IPS-NIHi7 (cell line): ENCODE measurements around the gene DNAH9.
A peak's percentile ranks its signal among the peaks of the same experiment; 100 is the strongest.

ENCODE experiments used
- DNase-seq: peaks from one replicate; pipeline ENCODE4 v3.0.0; 2012; ENCODE audit warnings: mixed read lengths; ENCODE audit errors: extremely low spot score

DNAH9 gene, protein sequence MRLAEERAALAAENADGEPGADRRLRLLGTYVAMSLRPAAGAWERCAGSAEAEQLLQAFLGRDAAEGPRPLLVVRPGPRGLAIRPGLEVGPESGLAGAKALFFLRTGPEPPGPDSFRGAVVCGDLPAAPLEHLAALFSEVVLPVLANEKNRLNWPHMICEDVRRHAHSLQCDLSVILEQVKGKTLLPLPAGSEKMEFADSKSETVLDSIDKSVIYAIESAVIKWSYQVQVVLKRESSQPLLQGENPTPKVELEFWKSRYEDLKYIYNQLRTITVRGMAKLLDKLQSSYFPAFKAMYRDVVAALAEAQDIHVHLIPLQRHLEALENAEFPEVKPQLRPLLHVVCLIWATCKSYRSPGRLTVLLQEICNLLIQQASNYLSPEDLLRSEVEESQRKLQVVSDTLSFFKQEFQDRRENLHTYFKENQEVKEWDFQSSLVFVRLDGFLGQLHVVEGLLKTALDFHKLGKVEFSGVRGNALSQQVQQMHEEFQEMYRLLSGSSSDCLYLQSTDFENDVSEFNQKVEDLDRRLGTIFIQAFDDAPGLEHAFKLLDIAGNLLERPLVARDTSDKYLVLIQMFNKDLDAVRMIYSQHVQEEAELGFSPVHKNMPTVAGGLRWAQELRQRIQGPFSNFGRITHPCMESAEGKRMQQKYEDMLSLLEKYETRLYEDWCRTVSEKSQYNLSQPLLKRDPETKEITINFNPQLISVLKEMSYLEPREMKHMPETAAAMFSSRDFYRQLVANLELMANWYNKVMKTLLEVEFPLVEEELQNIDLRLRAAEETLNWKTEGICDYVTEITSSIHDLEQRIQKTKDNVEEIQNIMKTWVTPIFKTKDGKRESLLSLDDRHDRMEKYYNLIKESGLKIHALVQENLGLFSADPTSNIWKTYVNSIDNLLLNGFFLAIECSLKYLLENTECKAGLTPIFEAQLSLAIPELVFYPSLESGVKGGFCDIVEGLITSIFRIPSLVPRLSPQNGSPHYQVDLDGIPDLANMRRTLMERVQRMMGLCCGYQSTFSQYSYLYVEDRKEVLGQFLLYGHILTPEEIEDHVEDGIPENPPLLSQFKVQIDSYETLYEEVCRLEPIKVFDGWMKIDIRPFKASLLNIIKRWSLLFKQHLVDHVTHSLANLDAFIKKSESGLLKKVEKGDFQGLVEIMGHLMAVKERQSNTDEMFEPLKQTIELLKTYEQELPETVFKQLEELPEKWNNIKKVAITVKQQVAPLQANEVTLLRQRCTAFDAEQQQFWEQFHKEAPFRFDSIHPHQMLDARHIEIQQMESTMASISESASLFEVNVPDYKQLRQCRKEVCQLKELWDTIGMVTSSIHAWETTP (N-terminal part only)

DNA sequence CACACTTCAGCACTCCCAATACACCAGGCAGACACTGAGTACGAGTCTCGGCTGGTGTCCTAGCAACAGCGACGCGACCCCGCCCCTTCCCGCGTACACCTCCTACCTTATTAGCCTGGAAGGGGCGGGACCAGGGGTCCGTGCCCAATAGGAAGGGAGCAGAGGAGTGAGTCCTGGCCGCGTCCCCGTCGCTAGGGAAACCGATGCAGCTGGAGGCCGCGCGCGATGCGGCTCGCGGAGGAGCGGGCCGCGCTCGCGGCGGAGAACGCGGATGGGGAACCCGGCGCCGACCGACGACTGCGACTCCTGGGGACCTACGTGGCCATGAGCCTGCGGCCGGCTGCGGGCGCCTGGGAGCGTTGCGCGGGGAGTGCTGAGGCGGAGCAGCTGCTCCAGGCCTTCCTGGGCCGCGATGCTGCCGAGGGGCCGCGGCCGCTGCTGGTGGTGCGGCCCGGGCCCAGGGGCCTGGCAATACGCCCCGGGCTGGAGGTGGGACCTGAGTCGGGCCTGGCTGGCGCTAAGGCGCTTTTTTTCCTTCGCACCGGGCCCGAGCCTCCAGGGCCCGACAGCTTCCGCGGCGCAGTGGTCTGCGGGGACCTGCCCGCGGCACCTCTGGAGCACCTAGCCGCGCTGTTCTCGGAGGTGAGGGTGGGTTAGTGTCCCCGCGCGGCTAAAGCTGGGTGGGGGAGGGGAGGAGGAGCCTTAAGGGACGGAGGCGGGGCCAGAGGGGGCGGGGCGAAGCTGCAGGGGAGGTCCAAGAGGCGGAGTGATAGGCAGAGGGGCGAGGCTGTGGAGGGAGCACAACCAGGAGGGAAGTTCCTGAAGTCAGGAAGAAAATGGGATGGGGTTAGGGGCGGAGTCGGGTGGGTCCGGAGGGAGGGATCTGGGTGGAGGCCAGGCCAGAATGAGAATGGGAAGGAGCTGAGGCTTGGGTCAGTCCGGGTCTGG is at the start of gene DNAH9:
TSS of gene DNAH9 (plus strand) at position 197 of the 948 bp plus-strand sequence. CDS start at position 226, 29 bp downstream.
- peak; percentile 96 for DNase-seq

- DNase-seq = peak; percentile 10
These were observed 47.8 kb upstream of the DNAH9 start for GRCh38 chr17:11550431-11550830.

DNA sequence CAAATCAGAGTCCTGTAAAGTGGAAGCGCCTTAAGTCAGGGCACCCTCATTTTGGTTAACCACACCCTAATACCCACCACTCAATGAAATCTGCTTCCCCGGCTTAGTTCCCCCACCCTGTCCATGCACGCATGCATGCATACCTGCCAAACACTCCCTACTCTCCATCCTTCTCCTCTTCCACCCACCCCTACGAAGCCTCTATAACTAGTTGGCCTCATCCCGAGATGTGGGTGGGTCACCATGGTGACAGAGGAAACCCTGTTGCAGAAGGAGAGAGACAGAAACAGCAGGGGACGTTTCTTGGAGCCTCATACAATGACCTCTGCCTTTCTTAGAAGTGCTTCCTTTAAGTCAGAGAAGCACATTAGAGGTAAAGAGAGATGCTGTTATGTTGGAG is 46.8 kb upstream of the DNAH9 start:
- DNase-seq = peak; percentile 10

GRCh38 chr17:11553135-11553534 is 45.1 kb upstream of the DNAH9 start:
- DNase-seq = no peak

DNA sequence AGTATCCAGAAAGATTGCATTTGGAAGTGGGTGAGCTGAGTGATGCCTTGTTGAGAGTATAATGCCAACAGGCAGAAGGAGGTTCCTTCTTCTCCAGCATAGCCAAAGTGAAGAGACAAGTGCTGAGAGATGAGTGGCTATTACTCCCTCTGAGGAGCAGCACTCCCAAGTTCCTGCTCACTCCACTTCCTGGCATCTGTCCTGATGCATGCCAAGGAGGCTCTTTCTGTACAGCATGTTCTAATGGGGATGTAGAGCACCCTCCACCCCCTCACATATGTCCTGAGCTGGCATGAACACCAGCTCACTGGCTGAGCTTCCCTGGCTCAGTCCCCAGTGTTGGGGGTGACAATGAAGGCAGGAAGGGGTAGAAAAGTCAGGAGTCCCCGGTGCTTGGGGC is 44.2 kb upstream of the DNAH9 start:
- no peak for DNase-seq

GRCh38 chr17:11554542-11554941 is 43.7 kb upstream of the DNAH9 start:
- no peak for DNase-seq

GRCh38 chr17:11555530-11555929 is 42.7 kb upstream of the DNAH9 start:
- DNase-seq = no peak

DNA sequence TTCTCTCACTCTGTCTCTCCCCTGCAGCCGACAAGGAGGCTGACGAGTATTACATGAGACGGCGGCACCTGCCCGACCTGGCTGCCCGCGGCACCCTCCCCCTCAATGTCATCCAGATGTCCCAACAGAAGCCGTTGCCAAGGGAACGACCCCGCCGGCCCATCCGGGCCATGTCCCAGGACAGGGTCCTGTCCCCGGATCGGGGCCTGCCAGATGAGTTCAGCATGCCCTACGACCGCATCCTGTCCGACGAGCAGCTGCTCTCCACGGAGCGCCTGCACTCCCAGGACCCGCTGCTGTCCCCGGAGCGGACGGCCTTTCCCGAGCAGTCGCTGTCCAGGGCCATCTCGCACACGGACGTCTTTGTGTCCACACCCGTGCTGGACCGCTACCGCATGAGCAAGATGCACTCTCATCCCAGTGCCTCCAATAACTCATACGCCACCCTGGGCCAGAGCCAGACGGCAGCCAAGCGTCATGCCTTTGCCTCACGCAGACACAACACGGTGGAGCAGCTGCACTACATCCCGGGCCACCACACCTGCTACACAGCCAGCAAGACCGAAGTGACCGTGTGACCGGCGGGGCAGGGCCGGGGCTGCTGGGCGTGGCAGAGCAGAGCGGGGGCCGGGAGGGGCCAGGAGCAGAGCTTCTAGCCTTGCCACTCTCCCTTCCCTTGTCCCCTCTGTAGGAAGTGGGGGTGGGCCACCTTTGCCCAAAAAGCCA is 40.4 kb upstream of the DNAH9 start:
- DNase-seq = no peak

GRCh38 chr17:11558681-11559234 is 39.5 kb upstream of the DNAH9 start:
- no peak for DNase-seq

- DNase-seq = no peak
These were observed 38.7 kb upstream of the DNAH9 start for GRCh38 chr17:11559601-11560000.

DNA sequence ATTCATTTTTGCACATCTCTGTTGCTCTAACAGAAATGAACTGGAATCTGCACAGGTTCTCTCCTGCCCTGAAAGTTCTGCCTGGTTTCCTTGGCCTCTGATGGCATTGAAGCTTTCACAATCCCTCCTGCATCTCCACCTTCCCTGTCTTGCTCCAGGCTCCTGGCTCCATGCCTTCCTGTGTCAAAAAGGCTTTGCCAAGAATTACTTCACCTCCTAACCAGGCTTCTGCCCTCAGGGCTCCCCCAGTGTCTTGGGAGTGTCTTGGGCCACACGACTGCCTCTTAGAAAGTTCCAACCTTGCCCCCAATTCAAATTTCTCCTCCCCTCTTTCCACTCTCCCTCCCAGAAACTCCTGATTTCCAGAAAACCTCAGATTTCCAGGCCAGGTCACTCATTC is 37.0 kb upstream of the DNAH9 start:
- no peak for DNase-seq

- no peak for DNase-seq
These were observed 36.6 kb upstream of the DNAH9 start for GRCh38 chr17:11561702-11562101.

GRCh38 chr17:11564589-11565380 is 33.5 kb upstream of the DNAH9 start:
- DNase-seq = no peak

DNA sequence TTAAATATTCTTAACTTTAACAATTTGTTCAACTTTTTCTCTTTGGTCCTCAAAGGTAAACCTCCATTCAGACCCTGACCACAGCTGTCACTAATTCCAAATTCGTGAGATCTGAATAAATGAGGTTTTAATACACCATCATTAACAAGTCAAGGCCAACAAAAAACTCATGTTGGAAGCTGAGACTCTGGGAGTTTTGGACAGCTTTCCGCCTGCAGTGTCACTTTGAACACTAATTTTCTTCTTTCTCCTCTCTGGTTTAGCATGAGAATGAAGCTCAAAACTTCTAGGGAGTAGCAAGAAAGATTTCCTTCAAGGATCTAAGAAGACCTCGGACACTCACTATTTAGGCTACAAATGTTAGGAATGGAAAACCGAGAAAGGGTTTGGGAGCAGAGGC is 32.7 kb upstream of the DNAH9 start:
- no peak for DNase-seq

DNA sequence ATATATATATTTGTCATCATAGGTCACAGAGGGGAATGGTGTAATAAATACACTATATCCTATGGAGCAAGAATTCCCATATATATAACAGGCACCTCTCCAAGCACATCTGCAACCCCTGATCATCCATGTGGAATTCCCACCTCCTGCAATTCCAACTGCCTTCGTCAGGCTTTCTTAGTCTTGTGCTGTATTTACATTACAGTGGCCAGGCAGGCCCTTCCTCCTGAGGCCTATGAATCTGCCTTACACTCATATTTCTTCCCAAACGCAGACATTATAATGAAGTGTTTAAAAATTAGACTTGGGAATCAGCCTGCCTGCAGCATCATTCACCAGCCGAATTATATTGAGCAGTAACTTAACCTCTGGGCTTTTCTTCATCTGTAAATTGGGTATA is 19.3 kb upstream of the DNAH9 start:
- no peak for DNase-seq

DNA sequence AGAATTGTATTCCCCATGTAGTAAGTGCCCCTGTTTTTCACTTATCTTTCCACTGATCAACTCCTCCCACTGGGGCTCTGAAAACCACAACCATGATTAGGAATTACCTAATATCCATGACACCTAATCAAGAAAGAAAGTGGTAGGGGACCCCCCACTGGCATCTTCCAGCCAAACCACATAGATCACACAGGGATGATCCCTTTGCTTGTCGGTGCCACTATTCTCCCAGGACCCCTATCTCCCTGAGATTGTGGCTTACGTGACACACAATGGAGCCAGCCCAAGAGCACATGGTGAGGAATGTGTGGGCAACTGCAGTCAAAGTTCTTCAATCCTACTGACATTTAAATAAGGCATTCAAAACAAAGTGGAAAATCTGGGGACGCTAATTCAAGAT is 17.6 kb upstream of the DNAH9 start:
- no peak for DNase-seq

DNA sequence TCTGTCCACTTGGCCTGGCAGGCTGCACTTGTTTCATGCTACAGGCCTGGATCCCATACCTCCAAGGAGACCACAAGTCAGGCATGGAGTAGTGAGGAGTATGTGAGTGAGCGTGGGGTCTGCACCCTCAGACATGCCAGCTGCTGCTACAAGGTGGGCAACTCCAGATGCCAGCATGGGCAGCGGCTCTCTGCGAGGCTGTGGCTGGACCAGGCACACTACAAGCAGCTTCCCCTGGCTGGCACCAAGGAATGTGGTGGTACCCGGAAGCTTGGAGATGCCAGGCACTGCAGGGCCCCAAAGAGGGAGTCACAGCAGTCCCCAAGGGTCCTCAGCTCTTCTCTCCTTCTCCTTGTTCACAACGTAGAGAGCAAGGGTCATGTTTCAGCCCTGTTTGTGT is 16.1 kb upstream of the DNAH9 start:
- no peak for DNase-seq

GRCh38 chr17:11583306-11583992 is 14.8 kb upstream of the DNAH9 start:
- DNase-seq = no peak
